Mucosa of stomach (tissue), 1 donor: ENCODE results near the gene MYO3B.
"Not testable (repeated sequence)": the region's sequence is repeated elsewhere in the genome, so short reads cannot be mapped to it uniquely, and the experiment has no call there.

Experiments
- H3K27me3 ChIP-seq: one replicate; pipeline ENCODE4 v1.7.0; 2013; ENCODE audit warnings: mild to moderate bottlenecking, low read length; ENCODE audit not compliant: control insufficient read depth, insufficient read depth
- H3K36me3 ChIP-seq: one replicate; pipeline ENCODE4 v1.7.0; 2013; ENCODE audit warnings: low read length; ENCODE audit not compliant: control insufficient read depth, insufficient read depth
- H3K4me1 ChIP-seq: one replicate; pipeline ENCODE4 v1.7.0; 2013; ENCODE audit warnings: mild to moderate bottlenecking, low read length; ENCODE audit not compliant: control insufficient read depth, insufficient read depth
- H3K4me3 ChIP-seq: one replicate; pipeline ENCODE4 v1.7.0; 2013; ENCODE audit warnings: low read length
- H3K9ac ChIP-seq: one replicate; pipeline ENCODE4 v1.7.0; 2013; ENCODE audit warnings: mild to moderate bottlenecking, low read length, moderate library complexity
- H3K9me3 ChIP-seq: one replicate; pipeline ENCODE4 v1.7.0; 2013; ENCODE audit warnings: mild to moderate bottlenecking, low read length, moderate library complexity; ENCODE audit not compliant: control insufficient read depth
- donor health status: Pancreatic carcinoma.

The MYO3B gene

DNA sequence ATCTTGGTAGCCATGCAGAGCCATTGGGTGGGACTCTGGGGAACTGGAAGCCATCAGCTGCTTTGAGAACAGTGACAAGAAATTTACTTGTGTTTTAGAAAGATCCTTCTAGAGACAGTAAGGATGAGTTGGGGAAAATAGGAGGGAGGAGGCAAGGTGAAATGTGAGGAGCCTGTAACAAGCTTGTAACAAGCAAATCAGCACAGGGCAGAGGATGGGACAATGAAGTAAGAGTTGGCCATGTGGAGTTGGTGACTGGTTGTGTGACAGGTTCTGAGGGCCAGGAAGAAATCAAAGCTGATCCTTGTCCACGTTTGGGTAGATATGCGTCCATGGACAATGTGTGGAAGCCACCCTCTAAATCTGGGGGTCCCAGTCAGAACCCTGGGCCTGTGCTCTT lies 84.4 kb downstream of the MYO3B start:
- H3K9ac ChIP-seq, result no peak overlapping the region
- no peaks in the 10 kb centered on the region for H3K27me3 ChIP-seq
- H3K36me3 ChIP-seq, result no peaks in the 10 kb centered on the region
- no peaks in the 10 kb centered on the region for H3K9me3 ChIP-seq
- no peak overlapping the region for H3K4me3 ChIP-seq
- H3K4me1 ChIP-seq, result no peaks in the 10 kb centered on the region

DNA sequence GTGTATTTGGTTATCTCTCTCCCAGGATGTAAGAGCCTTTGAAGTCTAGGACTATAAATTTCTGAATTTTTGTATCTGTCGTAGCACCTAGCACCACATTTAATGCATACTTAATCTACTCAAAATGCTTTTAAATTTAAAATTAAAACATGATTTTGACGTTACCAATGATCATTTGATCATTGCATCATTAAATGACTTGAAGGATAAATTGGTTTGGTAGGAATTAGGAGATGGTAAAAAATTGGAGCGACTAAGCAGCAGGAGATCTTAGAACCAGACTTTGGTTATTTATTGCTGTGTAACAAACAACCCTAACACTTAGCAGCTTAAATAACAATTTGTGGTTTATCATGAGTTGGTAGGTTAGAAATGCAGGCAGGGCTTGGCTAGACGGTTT lies 84.9 kb downstream of the MYO3B start:
- no peaks in the 10 kb centered on the region for H3K27me3 ChIP-seq
- H3K4me1 ChIP-seq, result no peaks in the 10 kb centered on the region
- H3K36me3 ChIP-seq, result no peaks in the 10 kb centered on the region
- no peaks in the 10 kb centered on the region for H3K9me3 ChIP-seq
- no peak overlapping the region for H3K9ac ChIP-seq
- no peak overlapping the region for H3K4me3 ChIP-seq

- H3K36me3 ChIP-seq, H3K4me1 ChIP-seq, H3K9me3 ChIP-seq, H3K4me3 ChIP-seq, H3K27me3 ChIP-seq, H3K9ac ChIP-seq: not testable (repeated sequence)
Observed at GRCh38 chr2:170263728-170264521, 86.0 kb downstream of the MYO3B start.

DNA sequence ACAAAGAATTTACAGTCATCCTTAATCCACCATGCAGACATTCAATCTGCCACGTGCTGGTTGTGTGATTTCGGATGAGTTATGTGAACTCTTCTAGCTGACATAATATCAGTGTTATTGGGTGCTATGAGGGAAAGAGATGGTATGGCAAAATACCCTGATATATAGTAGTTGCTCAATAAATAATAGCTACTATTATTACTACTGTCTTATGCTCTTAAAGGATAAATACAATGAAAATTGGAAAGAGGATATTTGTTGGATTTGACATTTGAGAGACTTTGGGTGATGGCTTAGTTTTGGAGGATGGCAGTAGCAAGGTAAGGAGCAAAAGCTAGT lies 86.5 kb downstream of the MYO3B start:
- H3K9ac ChIP-seq, result no peak overlapping the region
- H3K4me3 ChIP-seq, result no peak overlapping the region
- no peaks in the 10 kb centered on the region for H3K27me3 ChIP-seq
- no peaks in the 10 kb centered on the region for H3K4me1 ChIP-seq
- no peaks in the 10 kb centered on the region for H3K9me3 ChIP-seq
- H3K36me3 ChIP-seq, result no peaks in the 10 kb centered on the region

GRCh38 chr2:170264865-170265264 lies 86.9 kb downstream of the MYO3B start:
- Histone ChIP-seq H3K4me3 (no peak overlapping the region), H3K36me3 (no peaks in the 10 kb centered on the region), H3K9me3 (no peaks in the 10 kb centered on the region), H3K27me3 (no peaks in the 10 kb centered on the region), H3K9ac (no peak overlapping the region), H3K4me1 (no peaks in the 10 kb centered on the region)

- Histone ChIP-seq H3K9ac (no peak overlapping the region), H3K27me3 (no peaks in the 10 kb centered on the region), H3K9me3 (no peaks in the 10 kb centered on the region), H3K36me3 (no peaks in the 10 kb centered on the region), H3K4me3 (no peak overlapping the region), H3K4me1 (no peaks in the 10 kb centered on the region)
Observed at GRCh38 chr2:170265321-170265720, 87.4 kb downstream of the MYO3B start.

DNA sequence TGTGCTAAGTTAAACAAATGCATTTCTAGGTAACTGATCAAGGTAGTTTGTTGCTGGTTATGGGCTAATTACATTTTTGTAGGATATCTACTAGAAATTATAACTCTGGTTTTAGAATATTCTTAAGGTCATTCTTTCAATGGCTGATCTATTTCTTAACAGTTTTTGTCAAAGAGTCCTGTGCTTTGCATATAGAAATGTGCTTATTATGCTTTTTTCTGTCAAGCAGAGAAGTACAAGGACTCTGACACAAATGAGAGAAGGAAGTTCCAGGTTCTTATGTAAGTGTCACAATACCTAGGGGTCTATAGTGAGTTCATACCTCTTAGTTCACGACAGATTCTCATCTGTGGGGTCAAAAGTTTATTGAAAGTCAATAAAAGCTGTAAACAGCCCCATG lies 88.4 kb downstream of the MYO3B start:
- H3K36me3 ChIP-seq, result no peaks in the 10 kb centered on the region
- H3K4me1 ChIP-seq, result no peaks in the 10 kb centered on the region
- H3K9ac ChIP-seq, result no peak overlapping the region

GRCh38 chr2:170267071-170267470 lies 89.1 kb downstream of the MYO3B start:
- H3K27me3 ChIP-seq, result no peaks in the 10 kb centered on the region
- H3K9me3 ChIP-seq, result no peaks in the 10 kb centered on the region
- no peaks in the 10 kb centered on the region for H3K36me3 ChIP-seq
- no peak overlapping the region for H3K4me3 ChIP-seq
- H3K4me1 ChIP-seq, result no peaks in the 10 kb centered on the region
- H3K9ac ChIP-seq, result no peak overlapping the region

More for the DNA sequence above, 88.4 kb downstream of the MYO3B start:
- no peaks in the 10 kb centered on the region for H3K27me3 ChIP-seq
- H3K4me3 ChIP-seq, result no peak overlapping the region
- no peaks in the 10 kb centered on the region for H3K9me3 ChIP-seq

- no peak overlapping the region for H3K9ac ChIP-seq
- H3K9me3 ChIP-seq, result no peaks in the 10 kb centered on the region
- no peaks in the 10 kb centered on the region for H3K36me3 ChIP-seq
- H3K4me3 ChIP-seq, result no peak overlapping the region
- no peaks in the 10 kb centered on the region for H3K27me3 ChIP-seq
- H3K4me1 ChIP-seq, result no peaks in the 10 kb centered on the region
Observed at GRCh38 chr2:170270278-170270864, 92.4 kb downstream of the MYO3B start.

GRCh38 chr2:170271340-170271739 lies 93.4 kb downstream of the MYO3B start:
- H3K9ac ChIP-seq, result no peak overlapping the region
- no peaks in the 10 kb centered on the region for H3K4me1 ChIP-seq
- H3K9me3 ChIP-seq, result no peaks in the 10 kb centered on the region
- H3K36me3 ChIP-seq, result no peaks in the 10 kb centered on the region
- H3K27me3 ChIP-seq, result no peaks in the 10 kb centered on the region
- no peak overlapping the region for H3K4me3 ChIP-seq

- H3K9me3 ChIP-seq, result no peaks in the 10 kb centered on the region
- no peaks in the 10 kb centered on the region for H3K4me1 ChIP-seq
- H3K36me3 ChIP-seq, result no peaks in the 10 kb centered on the region
- no peak overlapping the region for H3K4me3 ChIP-seq
- no peaks in the 10 kb centered on the region for H3K27me3 ChIP-seq
- no peak overlapping the region for H3K9ac ChIP-seq
Observed at GRCh38 chr2:170276056-170276455, 98.1 kb downstream of the MYO3B start.

DNA sequence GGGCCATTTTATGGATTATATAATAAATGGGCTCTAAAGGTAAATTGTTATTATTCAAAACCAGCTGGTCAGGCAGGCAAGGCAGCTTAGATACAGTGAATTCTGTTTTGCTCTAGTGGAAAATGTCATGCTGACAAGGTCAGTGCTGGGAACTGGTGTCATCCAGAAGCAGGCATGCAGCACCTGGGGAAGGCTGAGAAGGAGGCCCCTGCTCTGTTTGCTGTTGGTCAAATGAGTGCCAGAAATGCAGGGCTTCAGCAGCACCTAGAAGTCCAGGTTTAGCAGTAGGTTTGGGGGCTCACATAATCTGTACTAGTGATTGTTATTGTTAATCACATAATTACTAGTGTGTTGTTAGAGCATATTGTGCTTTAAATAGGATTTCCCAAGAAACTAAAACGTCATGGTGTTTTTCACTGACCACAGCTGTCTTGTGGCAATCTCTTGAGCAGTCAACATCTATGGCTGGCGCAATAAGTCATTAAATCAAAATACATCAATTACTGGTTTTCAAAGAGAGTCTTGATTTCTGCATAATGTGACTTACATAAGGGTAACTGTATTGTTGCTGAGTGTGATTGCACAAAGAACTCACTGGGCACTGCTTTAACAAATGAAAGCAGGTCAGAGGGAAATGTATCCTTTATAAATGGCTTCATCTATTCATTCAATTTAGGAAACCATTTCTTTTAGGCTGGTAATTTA lies 99.1 kb downstream of the MYO3B start:
- H3K9ac ChIP-seq, result no peak overlapping the region
- no peaks in the 10 kb centered on the region for H3K9me3 ChIP-seq
- H3K27me3 ChIP-seq, result no peaks in the 10 kb centered on the region
- H3K4me3 ChIP-seq, result no peak overlapping the region
- no peaks in the 10 kb centered on the region for H3K4me1 ChIP-seq
- H3K36me3 ChIP-seq, result no peaks in the 10 kb centered on the region
